Activated CD8-positive, alpha-beta memory T cell treated with anti-CD3 and anti-CD28 coated beads for 24 hours (primary cell): Measurements from ENCODE around the gene ARHGAP22.

Experiments used
- DNase-seq: peaks from one replicate; pipeline ENCODE4 v3.0.0-alpha.2; 2020

ARHGAP22 gene

DNA sequence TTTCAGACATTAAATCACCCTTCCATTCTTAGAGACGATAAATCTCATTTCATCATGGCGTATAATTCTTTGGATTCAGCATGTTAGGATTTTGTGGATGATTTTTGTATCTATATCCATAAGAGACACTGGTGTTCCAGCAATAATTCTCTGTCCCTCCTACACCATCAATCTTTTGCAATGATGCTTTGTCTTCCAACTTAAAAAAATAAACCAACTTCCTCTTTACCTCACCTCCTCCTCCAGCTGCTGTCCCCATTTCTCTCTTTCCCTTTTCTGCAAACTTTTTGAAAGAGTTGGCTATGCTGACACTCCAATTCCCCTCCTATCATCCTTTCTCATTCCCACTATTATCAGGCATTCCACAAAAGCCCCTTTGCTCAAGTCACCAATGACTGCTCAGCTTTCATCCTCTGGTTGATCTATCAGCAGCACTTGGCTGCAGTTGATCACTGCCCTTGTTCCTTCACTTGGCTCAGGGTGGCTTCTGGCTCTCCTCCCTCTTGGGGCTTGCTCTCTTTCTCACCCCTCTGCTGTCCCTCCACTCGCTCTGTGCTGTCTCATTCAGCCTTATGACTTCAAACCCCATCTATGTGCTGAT lies 130.0 kb downstream of the ARHGAP22 start:
- peak; percentile 13 for DNase-seq

DNA sequence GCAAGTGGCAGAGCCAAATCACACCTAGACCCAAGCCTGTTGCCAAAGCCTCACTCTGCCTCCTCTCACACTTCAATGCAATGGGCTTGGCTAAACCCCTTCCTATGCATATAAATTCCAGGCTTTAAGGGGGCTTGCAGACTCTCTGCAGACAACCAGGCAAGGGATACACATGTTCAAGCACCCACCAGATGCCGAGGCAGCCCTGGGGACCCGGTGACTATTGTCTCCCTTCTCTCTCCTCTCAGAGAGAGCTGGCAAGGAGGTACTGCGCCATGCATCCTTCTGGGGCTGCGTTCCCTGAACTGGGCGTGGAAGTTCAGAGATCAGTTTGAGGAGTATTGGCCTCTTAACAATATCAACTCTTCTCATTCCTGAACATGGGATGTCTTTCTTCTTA lies 131.2 kb downstream of the ARHGAP22 start:
- DNase-seq, result peak; percentile 41

DNA sequence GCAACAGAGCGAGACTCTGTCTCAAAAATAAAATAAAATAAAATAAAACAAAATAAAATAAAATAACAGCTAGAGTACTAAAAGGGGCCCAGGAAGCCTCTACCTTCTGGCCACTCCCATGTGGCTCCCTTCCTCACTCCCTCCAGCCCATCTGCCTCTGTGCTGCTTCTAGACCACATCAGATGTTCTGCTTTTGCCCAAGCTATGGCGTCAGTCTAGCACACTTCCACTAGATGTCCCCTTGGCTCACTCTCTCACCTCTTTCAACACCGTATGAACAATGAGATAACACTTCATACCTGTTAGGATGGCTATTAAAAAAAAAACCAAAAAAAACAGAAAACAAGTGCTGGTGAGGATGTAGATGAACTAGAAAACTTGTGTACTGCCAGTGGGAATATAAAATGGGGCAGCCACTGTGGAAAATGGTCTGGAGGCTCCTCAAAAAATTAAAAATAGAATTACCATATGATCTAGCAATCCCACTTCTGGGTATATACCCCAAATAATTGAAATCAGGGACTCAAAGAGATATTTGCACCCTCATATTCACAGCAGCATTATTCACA lies 132.3 kb downstream of the ARHGAP22 start:
- no peak for DNase-seq

- peak; percentile 28 for DNase-seq
Observed at GRCh38 chr10:48470893-48471805, 133.7 kb downstream of the ARHGAP22 start.

- DNase-seq, result peak; percentile 33
Observed at GRCh38 chr10:48470115-48470892, 134.6 kb downstream of the ARHGAP22 start.

- DNase-seq, result peak; percentile 46
Observed at GRCh38 chr10:48469516-48470020, 135.3 kb downstream of the ARHGAP22 start.

DNA sequence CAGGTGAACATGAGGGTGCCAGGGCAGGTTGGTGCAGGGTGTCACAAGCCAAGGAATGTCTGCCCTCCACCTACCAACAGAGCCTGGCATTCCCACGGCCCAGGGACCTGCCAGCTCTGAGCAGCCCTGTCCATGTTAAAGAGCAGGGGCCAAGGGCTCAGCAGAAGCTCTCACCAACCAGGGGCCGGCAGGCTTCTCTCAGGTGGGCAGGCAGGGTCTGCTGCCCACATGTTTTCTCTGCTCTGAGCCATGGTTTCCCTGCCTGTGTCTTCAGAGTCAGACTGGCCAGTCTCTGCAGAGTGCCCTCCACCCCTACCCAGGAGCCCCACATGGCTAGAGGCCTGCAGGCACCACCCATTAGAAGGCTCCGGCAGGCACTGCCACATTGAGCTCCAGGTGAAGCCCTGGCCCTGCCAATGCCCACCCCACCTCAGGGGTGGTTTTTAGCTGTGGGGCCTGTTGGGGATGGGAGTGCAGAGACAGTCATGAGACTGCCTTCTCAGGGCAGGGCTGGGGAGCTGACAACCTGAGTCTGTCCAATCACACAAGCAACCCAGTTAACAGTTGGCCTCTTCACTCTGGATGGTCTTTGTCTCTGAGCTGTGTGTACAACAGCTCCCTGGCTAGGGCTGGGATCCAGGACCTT lies 135.9 kb downstream of the ARHGAP22 start:
- peak; percentile 38 for DNase-seq

GRCh38 chr10:48468130-48468790 lies 136.6 kb downstream of the ARHGAP22 start:
- peak; percentile 19 for DNase-seq

GRCh38 chr10:48467669-48468068 lies 137.2 kb downstream of the ARHGAP22 start:
- DNase-seq, result peak; percentile 24

DNA sequence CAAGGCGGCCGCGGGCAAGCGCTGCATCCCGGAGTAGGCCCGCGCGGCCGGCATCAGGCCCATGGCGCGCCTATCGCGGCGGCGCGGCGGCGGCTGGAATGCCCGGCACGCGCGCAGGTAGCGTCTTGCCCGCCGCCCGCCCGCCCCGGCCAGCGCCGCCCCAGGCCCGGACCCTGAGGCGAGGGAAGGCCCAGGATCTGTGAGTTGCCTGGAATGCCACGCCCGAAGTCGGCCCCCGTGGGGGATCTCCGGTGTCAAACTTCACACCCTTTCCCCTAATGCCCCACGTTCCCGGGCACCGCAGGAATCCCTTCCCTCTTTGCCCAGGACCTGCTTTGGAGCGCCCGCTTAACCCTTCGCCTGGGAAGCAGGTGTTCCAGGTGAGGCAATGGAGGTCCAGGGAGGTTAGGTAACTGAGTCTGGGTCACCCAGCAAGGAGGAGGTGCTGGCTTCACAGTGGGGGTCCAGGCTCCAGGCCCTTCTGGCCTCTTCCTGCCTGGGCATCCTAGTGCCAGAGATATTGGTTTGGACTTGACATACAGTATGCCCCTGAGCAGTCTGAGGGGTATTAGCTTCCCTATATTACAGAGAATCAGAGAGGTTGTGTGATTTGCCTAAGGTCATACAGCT lies 138.1 kb downstream of the ARHGAP22 start:
- peak; percentile 30 for DNase-seq

GRCh38 chr10:48465860-48466521 lies 138.9 kb downstream of the ARHGAP22 start:
- DNase-seq, result peak; percentile 42

DNA sequence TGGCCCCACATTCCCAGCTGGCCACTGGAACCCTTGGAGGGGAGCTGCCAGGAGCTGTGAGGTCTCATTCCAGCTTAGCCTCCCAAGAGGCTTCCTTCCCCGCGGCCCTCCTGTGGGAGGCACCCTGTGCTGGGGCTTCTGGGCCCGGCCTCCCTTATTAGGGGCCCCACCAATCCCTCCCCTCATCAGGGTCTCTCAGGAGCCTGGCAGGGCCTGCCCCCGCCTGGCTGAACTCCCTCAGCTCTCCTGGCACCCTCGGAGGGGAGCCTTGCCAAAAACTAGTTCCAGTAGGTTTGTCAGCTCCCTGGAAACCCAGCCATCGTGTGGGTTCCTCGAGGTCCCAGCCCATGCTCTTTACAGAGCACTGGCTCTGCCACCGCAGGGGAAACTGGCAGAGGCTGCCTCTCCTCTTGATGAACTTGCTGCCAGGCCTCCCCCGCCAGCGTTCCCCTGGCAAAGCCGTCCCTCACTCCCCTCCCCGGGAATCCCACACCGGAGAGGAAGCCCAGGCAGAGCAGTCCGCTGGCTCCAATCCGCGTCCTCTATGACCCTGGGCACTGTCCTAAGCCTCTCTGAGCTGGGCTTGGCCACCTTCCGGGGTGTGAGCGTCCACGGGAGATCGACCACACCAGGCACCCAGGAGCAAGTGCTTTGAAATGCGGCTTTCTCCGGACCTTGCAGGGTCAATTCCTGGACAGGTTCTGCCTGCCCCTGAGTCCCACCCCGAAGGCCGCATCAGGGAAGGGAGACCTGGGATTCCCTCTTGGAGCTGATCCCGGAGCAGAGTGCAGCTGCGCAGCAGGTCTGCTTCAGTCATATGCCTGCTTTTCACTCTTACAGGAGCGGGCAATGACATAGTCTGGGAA lies 139.8 kb downstream of the ARHGAP22 start:
- DNase-seq, result peak; percentile 49

DNA sequence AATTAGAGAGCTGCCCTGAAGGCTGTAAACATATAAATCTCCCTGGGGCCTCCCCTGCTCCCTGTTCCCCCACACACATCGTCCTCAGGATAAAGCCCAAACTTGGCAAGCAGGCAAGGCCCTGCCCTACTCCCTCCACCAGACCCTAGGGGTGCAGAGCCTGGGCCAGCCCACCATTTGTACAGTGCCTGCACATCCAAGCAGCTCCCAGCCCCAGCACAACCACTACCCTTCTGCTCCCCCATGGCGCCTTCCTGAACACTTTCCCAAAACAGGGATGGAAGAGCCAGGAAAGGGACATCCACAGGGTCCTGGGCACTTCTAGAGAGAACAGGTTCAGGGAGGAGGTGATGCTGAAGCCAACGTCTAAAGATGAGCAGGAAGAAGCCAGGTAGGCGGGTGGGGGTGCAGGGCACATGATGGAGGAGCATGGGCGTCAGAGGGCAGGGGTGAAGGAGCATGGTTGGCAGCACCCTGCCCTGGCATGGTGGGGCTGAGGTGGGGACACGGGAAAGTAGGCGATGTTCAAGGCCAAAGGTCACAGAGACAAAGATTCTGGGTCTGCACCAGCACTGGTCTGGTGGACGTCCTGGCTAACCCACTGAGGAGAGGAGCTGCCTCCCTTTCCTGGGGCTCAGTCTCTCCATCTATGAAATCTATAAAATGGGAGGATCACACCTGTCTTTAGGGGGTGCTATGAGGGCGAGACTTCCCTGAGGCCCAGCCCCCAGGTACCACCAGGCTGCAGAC lies 140.6 kb downstream of the ARHGAP22 start:
- peak; percentile 24 for DNase-seq

GRCh38 chr10:48463318-48464003 lies 141.4 kb downstream of the ARHGAP22 start:
- DNase-seq, result peak; percentile 47

DNA sequence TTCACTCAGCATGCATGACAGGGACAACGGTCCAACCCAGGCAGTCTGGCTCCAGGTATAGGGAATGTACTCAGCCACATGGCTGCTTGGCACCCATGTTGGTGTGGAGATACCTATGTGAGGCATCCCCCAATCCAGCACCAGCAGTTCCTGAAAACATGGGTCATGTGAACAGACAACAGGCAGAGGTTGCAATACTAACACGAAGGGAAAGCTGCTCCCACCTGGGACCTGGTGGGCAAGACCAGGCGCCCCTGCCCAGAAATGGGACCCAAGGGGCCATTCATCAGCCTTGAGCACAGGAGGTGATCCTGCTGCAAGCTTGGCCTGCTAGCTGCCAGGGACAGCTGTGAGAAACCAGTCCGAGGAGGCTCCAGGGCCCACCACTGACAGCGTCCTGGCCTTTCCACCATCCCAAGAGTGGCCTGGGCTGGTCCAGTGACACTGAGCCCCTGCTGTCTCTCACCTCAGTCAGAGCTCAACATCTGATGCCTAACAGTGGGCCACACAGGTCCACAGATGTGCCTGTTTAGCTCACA lies 142.3 kb downstream of the ARHGAP22 start:
- peak; percentile 49 for DNase-seq

- peak; percentile 38 for DNase-seq
Observed at GRCh38 chr10:48461623-48462481, 143.0 kb downstream of the ARHGAP22 start.

DNA sequence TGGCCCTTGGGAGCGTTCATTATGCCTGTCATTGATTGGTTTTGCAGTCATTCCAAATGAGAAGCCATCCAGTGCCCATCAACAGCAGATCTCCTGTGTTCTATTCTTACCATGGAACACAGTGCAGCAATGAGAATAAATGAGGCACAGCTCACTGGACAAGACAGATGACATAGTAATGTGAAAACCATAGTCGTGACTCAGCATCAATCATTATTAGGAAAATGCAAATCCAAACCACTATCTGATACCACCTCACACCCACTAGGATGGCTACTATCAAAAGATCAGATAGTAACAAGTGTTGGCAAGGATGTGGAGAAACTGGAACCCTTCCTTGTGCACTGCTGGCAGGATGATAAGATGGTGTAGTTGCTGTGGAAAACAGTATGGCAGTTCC lies 144.7 kb downstream of the ARHGAP22 start:
- no peak for DNase-seq
